Measurements from ENCODE around the gene SLC17A9. TPM values are rescaled to one million over a fixed set of nuclear protein-coding genes. Genes with fewer than 3 reads are reported as not detected.

The SLC17A9 gene
- total RNA-seq, 1 donor from 2014 or later, result 19.5 TPM

DNA sequence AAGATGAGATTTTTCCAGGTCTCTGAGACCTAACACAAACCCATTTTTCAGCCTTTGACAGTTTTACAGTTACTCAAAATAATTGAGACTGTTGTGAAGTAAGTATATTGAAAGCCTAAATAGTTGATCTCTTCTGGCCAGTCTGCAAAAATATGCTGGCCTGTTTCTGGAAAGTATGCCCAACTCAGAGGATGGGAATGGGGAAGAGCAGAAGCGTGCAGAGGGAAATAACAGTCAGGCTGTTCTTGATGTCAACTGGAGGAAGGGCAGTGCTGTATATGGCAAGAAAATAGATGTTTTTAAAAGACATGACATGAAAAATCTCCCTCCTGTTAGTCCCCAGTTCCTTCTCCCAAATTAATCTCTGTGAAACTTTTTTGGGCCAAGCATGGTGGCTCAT is 10.7 kb upstream of the SLC17A9 start:
- no peak overlapping the region for H3K4me3 ChIP-seq (ENCODE audit: low read depth, low read length)
- no peak for DNase-seq (ENCODE audit: low read depth)
- no peak for TF ChIP-seq CTCF (conservative IDR thresholded peaks at IDR 0.05; ENCODE audit: low read depth, low read length)

DNA sequence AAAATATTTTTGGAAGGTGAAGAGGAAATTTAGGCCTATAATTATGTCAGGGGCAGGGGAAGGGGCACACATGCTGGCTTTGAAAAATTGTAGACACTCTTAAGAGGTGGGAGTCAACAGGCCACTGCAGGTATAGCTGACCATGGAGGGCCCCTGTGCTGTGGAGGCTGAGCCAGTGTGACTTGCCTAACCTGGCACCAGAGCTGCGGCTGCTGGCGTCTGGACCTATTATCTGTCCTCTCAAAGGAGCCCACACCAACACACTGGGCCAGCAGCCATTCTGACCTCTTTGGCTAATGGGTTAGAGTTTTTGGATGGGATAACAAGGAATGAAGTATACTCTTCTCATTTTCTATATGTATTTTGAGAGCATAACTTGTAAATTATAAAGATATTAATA is 10.1 kb upstream of the SLC17A9 start:
- DNase-seq (ENCODE audit: low read depth), result no peak
- TF ChIP-seq CTCF (conservative IDR thresholded peaks at IDR 0.05; ENCODE audit: low read depth, low read length), result no peak
- no peak overlapping the region for H3K4me3 ChIP-seq (ENCODE audit: low read depth, low read length)

- no peak for TF ChIP-seq CTCF (conservative IDR thresholded peaks at IDR 0.05; ENCODE audit: low read depth, low read length)
- H3K4me3 ChIP-seq (ENCODE audit: low read depth, low read length), result no peak overlapping the region
- no peak for DNase-seq (ENCODE audit: low read depth)
Measured at GRCh38 chr20:62943396-62943795, 9.1 kb upstream of the SLC17A9 start.

DNA sequence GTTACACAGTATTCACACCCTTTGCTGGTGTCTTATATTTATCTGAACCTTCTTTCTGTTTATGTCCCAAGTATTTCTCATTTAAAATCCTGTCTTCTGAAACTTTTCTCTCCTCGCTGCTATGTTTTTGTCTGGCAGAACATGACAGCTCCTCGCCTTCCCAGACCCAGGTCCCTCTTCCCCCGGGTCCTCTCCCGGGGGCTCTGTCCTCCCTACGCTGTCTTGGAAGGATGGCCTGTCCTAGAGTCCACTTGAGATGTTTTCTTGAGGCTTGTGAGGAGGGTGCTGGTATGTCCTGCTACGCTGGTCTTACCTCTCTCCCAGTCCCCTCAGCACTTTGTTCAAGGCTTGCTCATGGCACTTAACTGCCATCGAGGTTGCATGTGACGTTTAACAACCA is 8.3 kb upstream of the SLC17A9 start:
- TF ChIP-seq CTCF (conservative IDR thresholded peaks at IDR 0.05; ENCODE audit: low read depth, low read length), result no peak
- H3K4me3 ChIP-seq (ENCODE audit: low read depth, low read length), result no peak overlapping the region
- DNase-seq (ENCODE audit: low read depth), result no peak

DNA sequence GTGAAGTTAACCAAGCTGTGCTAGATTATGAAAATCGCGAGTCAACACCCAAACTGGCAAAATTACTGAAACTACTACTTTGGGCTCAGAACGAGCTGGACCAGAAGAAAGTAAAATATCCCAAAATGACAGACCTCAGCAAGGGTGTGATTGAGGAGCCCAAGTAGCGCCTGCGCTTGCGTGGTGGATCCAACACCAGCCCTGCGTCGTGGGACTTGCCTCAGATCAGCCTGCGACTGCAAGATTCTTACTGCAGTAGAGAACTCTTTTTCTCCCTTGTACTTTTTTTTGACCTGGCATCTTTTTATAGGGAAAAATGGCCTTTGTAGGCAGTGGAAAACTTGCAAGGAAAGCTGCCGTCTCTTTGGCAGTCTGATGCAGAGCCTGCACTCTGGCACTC is 7.8 kb upstream of the SLC17A9 start:
- no peak for TF ChIP-seq CTCF (conservative IDR thresholded peaks at IDR 0.05; ENCODE audit: low read depth, low read length)
- H3K4me3 ChIP-seq (ENCODE audit: low read depth, low read length), result no peak overlapping the region
- DNase-seq (ENCODE audit: low read depth), result no peak

DNA sequence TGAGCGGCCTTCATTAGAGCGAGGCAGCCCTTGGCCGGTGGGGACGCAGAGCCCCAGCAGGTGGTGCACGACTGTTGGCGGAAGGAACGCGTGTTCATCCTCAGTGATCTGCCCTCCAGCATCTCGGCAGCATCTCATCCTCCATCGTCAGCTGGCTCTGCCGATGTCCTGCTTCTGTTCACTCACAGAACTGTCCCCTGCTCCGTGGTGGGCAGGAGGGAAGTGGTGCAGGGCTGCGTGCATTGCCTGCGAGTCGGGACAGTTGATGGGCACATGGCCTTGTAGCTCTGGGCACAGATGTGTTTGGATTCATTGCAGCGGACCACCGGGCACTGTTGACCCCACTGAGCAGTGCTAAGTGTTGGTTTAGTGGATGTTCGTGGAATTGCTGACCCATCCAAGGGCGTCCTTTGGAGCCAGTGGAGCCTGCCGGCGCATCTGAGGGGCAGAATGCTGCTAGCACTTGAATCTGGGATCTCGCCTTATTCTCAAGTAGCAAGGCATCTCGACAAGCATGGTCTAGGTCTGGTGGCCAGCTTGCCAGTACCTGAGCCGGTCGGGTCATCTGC is 6.7 kb upstream of the SLC17A9 start:
- TF ChIP-seq CTCF (conservative IDR thresholded peaks at IDR 0.05; ENCODE audit: low read depth, low read length), result no peak
- no peak for DNase-seq (ENCODE audit: low read depth)
- H3K4me3 ChIP-seq (ENCODE audit: low read depth, low read length), result no peak overlapping the region

DNA sequence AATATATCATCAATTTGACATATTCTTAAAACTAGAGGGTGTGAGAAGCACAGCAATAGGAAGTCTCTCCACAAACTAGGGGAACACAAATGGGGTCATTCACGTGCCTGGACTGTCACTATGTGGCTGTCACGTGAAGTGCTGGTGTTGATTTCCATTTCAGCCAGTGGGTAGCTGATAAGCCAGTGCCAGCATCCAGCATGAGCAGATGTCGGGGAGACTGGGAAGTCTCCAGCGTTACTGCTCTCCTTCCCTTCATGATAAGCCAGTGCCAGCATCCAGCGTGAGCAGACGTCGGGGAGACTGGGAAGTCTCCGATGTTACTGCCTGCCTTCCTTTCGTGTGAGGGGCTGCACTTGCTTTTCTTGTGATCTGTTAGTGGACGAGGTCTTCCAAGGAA is 5.6 kb upstream of the SLC17A9 start:
- TF ChIP-seq CTCF (conservative IDR thresholded peaks at IDR 0.05; ENCODE audit: low read depth, low read length), result no peak
- no peak overlapping the region for H3K4me3 ChIP-seq (ENCODE audit: low read depth, low read length)
- no peak for DNase-seq (ENCODE audit: low read depth)

Measured in epithelial cell of proximal tubule (primary cell).